Amniotic stem cell (primary cell): ENCODE measurements around the gene TSPYL2.
A peak's percentile ranks its signal among the peaks of the same experiment; 100 is the strongest.

Experiments used
- DNase-seq: peaks from one replicate; lab custom pipeline; 2025; lab: John Stamatoyannopoulos, UW

TSPYL2 gene

DNA sequence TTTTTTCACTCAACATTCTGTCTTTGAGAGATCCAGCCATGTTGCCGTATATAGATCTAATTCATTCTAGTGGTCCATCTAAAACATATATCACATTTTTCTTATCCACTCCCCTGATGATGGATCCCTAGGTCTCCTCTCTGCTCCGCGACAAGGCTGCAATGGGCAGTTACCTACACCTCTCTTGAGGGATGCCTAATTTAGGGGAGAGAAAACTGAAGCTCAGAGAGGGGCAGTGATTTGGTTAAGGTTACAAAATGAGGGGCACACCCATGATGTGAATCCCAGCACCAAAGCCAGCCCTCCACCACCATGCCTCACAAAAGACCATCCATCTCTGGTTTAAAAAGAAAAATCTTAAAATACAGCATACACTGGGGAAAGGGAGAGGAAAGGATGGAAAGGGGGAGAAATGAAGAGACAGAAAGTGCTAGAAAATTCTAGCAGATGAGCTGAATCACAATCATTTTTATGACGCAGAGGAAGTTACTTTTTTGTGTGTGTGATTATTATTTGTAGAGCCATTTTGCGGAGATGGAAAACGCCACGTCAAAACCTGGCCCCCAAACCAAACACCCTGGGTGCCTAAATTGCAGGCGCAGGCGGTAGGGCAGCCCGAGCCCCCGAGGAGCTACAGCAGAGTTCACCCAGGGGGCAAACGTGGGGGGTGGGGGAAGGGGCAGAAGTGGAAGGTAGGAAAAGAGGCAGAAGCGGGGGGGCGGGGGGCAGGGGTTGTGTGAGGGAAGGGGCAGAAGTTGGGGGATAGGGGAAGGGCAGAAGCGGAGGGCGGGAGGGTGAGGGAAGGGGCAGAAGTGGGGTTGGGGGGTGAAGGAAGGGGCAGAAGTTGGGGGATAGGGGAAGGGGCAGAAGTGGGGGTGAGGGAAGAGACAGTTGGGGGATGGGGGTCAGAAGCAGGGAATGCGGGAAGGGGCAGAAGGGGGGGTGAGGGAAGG is 1.3 kb upstream of the TSPYL2 start:
- DNase-seq, result no peak

GRCh38 chrX:53082773-53083616 is 828 bp downstream of the TSPYL2 start:
- DNase-seq, result no peak

DNA sequence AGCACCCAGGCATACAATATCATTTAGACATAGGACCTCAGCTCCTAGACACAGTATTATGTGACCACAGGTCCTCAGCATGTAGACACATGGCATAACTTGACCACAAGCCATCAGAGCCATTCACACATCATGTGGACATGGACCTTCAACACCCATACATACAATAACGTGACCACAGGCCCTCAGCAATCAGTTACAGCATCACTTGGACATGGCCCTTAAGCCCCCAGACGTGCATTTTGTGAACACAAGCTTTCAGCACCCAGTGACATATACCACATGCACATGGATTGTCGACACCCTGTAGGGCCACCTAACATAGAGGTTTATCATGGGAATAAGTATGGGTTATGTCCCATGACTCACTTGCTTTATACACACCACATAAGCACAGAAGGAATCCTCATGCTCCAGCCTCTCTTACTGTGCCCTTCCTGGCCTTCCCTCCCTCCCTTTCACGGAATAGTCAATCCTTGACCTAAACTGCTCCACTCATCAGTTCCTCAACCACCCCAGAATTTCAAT is 1.9 kb downstream of the TSPYL2 start:
- no peak for DNase-seq

GRCh38 chrX:53084863-53085262 is 2.7 kb downstream of the TSPYL2 start:
- DNase-seq, result no peak

GRCh38 chrX:53085661-53086229 is 3.6 kb downstream of the TSPYL2 start:
- DNase-seq, result no peak

GRCh38 chrX:53086464-53086863 is 4.3 kb downstream of the TSPYL2 start:
- no peak for DNase-seq

DNA sequence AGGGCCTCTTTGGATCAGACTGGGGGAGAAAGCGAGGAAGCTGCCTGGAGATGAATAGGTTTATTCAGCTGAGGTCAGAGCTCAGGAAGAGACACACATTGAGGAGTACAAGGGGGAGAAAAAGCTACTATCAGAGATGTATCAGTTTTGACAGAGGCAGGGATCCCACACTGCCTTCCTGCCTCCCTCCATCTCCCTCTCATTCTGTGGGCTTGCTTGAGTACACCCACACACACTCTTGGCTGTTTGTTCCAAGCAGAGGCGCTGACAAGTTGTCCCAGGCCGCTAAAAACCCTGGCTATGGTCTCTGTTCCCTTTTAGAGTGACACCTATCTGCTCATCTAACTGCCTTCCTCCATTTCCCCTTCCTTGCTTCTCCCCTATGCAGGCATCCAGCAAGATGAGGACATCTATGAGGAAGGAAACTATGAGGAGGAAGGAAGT is 5.2 kb downstream of the TSPYL2 start:
- DNase-seq, result no peak

- DNase-seq, result no peak
Measured at GRCh38 chrX:53088136-53088974, 6.2 kb downstream of the TSPYL2 start.

DNA sequence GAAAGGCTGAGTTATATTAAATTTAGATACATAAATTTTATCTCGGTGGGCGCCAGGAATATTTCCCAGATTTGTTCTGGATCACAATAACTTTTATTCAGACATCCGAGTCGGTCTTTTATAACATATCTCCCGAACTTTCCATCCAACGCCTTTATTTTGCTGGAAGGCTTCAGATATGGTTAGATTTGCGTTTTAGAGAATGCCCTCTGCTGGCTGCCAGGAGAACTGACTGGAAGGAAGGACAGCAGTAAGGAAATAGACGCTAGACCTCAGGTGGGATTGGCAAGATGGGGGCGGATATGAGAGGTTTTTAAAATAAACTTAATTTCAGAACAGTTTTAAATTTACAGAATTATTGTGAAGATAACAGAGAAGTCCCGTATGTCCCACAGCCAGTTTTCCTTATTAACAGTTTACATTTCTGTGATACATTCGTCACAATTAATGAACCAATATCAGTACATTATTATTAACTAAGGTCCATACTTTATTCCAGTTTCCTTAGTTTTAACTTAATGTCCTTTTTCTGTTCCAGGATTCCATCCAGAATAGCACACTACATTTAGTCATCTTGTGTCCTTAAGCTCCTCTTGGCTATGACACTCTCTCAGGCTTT is 7.2 kb downstream of the TSPYL2 start:
- DNase-seq, result peak; percentile 16

- DNase-seq, result no peak
Measured at GRCh38 chrX:53089925-53090324, 7.8 kb downstream of the TSPYL2 start.

DNA sequence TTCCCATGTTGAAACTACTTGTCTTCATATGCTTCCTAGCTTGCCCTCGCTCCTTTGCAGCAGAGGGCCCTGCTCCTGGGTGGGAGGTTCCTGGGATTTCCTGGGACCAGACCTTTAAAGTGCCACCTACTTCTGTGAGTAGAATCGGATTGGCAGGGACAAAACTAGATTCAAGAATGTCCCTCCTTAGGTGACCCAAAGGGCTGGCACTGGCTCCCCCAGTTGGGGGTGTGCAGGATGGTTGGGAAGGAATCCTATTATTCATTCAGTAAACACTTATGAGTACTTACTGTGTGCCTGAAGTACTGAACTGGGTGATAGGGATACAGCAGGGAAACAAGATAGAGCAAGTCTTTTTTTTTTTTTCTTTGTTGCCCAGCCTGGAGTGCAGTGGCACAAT is 9.2 kb downstream of the TSPYL2 start:
- no peak for DNase-seq

DNA sequence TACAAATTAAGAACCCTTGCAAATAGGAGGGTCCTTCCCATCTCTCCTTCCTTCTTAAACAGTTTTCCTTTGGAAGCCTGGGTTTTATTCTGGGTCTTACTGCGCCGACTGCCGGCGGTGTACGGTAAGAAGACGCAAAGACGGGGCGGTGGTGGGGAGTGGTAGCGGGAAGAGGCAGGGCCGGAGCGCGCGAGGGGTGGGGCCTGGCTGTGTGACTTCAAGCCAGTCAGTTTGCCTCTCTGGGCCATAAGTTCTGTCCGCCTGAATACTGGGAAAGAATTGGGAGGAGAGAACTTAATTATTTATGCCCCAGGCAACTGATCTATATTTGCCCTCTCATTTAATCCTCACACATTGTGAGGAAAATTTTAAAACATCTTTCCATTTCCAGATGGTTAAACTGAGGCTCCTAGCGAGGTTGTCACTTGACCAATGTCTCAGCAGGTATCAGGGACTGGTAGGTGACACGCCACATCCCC is 11.0 kb downstream of the TSPYL2 start:
- DNase-seq, result peak; percentile 45

DNA sequence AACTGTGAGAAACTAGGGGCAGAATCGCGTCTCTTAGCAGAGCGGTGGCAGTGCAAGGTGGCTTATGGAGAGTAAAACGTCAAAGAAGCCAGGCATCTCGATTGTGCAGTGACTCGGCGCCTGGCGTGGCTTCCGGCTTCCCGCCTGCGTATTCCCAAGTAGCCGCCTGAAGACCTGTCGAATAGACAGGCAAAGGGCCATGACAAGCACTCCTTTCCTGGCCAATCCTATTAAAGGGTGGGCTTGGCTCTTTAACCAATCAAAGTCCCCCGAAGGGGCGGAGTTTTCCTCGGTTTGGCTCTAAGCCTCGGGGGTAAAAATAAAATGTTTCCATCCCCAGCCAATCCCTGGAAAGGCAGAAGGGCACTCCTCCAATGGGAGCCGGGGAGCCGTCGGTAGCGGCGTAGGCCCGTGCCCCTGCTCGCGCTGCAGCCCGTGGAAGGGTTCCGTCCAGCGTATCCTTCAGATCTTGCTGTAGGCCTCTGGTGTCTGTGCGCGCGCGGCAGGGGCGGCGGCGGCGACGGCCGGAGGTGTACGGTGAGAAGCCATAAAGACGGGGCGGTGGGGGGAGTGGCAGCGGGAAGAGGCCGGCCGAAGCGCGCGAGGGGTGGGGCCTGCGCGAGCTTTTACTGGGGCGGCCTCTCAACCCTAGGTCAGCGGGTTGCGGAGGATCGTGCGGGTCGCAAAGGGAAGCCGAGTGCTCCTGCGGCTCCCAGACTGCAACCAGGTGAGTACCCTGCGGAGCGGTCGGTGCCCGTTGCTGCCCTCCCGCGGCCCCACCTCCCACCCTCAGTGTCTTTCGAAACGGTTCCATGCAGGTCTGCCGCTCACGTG is 11.8 kb downstream of the TSPYL2 start, which contains the start of gene KANTR:
KANTR (plus strand) TSS at position 395 of the 834 bp plus-strand sequence. CDS start 30,131 bp downstream, outside the sequence.
- peak; percentile 81 for DNase-seq

DNA sequence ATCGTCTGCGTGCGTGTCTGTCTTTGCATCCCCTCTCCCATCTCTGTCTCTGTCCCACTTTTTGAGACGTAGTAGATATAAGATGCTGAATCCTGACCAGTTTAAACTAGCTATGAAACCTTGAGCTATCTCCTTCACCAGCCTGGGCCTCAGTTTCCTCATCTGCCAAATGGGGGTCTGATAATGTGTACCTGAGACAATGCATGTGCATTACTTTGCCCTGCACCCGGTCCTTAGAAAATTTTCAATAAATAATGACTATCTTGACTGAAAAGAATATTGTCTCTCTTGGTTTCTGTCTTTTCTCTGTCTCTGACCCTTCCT is 12.4 kb downstream of the TSPYL2 start:
- no peak for DNase-seq

GRCh38 chrX:53095796-53096195 is 13.6 kb downstream of the TSPYL2 start:
- no peak for DNase-seq

GRCh38 chrX:53114864-53115549 is 32.8 kb downstream of the TSPYL2 start:
- DNase-seq, result no peak

DNA sequence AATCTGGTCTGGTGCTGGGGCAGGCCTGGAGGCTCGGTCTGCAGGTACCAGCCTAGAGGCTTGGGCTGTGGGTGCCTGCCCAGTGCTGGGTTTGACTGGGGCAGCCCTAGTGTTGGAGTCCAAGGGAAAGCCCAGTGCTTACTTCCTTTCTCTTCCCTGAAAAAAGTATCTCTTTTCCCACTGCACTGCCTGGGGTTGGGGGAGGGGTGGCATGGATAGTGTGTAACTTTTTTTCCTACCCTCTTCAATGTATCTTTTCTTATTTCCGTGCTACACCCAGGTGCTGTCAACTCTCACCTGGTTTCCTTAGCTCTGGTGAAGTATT is 33.3 kb downstream of the TSPYL2 start:
- no peak for DNase-seq

DNA sequence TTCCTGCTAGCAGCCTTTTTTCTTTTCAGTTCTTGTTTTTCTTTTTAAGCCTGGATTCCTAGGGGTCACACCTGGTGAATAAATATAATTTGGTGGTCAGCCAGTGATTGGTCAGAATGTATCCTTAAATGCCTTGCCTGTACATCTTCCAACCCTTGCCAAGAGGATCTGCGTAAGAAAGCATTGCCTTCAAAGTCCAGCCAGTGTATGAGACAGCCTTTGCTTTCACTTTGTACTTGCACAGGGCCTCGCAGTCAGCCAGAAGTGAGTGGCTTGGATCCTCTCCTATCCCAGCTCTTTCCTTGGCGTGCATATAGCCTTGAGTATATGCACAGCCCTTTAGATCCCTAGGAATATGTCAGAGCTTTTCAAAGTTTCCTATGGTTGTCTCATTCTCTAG is 33.9 kb downstream of the TSPYL2 start:
- no peak for DNase-seq

GRCh38 chrX:53122013-53122412 is 39.8 kb downstream of the TSPYL2 start:
- DNase-seq, result no peak
